A549 treated with RU486 at 1 μM for 4 hours (cell line): ENCODE data around the gene STOX1. TPM values are rescaled to one million over a fixed set of nuclear protein-coding genes. Genes with fewer than 3 reads are reported as not detected.

Source experiments
- total RNA-seq: library from RNA; stranded (reverse); fragments of 200-300 nt; extraction: Qiagen RNA extraction; gene quantifications from 5 replicates; pipeline ENCODE4 v1.2.3, GENCODE V29; 2022; ENCODE audit warnings: low read depth

The STOX1 gene, protein sequence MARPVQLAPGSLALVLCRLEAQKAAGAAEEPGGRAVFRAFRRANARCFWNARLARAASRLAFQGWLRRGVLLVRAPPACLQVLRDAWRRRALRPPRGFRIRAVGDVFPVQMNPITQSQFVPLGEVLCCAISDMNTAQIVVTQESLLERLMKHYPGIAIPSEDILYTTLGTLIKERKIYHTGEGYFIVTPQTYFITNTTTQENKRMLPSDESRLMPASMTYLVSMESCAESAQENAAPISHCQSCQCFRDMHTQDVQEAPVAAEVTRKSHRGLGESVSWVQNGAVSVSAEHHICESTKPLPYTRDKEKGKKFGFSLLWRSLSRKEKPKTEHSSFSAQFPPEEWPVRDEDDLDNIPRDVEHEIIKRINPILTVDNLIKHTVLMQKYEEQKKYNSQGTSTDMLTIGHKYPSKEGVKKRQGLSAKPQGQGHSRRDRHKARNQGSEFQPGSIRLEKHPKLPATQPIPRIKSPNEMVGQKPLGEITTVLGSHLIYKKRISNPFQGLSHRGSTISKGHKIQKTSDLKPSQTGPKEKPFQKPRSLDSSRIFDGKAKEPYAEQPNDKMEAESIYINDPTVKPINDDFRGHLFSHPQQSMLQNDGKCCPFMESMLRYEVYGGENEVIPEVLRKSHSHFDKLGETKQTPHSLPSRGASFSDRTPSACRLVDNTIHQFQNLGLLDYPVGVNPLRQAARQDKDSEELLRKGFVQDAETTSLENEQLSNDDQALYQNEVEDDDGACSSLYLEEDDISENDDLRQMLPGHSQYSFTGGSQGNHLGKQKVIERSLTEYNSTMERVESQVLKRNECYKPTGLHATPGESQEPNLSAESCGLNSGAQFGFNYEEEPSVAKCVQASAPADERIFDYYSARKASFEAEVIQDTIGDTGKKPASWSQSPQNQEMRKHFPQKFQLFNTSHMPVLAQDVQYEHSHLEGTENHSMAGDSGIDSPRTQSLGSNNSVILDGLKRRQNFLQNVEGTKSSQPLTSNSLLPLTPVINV
- total RNA-seq, result 0.60 to 0.90 TPM (median 0.81 TPM) in 5 replicates

DNA sequence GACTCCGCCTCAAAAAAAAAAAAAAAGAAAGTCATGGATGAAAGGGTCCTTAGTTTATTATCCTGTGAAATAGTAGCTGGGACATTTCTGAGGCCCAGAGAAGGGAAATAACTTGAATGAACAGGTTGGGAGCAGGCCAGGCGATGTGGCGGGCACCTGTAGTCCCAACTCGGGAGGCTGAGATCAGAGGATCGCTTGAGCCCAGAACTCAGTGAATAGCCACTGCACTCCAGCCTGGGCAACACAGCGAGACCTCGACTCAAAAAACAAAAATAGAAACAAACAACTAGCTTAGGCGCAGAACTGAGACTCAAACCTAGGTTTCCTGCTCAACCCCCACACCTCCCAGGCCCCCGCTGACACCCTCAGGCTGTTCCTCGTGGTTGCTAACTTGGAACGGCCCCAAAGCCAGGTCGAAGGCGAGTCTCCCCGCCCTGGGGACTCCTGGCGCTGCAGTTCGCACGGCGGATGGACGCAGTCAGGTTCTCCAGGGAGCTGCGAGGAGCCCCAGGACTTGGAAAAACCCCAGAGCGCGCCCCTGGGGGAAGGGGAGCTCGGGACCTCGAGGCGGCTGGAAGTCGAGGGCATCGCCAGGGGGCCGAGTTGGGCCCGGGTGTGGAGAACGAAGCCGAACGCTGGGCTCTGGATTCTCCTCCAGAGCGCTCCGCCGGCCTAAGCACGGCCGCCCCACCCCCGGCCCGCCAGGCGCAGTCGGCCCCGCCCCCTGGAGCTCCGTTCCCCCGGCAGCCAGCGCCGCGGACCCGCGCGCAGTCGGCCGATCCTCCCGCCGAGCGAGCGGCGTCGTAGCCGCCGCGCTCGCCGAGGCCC is at the start of gene STOX1:
STOX1 (plus strand) TSS at position 768 of the 828 bp plus-strand sequence. CDS start 93 bp downstream, outside the sequence.

DNA sequence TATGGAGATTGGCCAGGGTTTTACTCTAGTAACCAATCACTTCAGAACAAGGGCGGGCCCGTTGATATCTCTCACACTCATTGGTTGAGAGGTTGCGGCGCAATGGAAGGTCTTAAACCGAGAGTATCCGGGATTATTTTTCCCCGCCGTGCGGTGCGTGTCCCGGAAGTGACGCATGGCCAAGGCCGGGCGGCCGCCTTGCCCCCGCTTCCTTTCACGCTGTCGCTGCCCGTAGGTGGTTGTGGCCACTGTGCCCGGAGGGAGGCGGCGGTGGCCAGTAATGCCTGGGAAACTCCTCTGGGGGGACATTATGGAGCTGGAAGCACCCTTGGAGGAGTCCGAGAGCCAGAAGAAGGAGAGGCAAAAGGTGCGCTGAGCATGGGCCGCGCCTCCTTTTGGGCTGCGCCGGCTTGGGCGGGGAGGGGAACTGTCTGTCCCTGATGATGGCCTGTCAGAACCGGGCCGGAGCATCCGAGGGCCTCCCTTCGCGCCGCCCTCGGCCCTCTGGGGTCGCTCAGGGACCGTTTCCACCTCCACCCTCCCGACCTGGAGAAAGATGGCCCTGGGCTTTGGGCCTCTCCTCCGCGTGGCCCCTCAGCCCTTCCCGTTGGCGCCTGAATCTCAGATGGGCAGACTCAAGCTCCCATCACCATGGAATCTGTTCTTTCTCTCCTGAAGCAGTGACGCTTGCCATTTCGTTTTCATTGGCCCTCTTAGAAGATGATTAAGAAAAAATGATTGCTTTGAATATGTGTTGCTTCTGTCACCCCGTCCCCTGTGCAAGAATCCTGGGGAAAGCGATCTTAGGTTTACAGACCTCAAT is 74.0 kb downstream of the STOX1 start, which contains the start of gene DDX50:
DDX50 (plus strand) TSS at position 211 of the 823 bp plus-strand sequence; CDS start at position 281, 70 bp downstream.

Other genes starting within 250 kb of the STOX1 start
- 56.3 to 82.1 TPM (median 68.2 TPM) in 5 replicates for gene CCAR1, start 106.3 kb upstream of the STOX1 start, total RNA-seq
- 26.9 to 41.1 TPM (median 34.9 TPM) in 5 replicates for gene DDX50, start 73.8 kb downstream of the STOX1 start, total RNA-seq
- 83.9 to 180 TPM (median 138 TPM) in 5 replicates for gene DDX21, start 128.6 kb downstream of the STOX1 start, total RNA-seq
- gene KIFBP, start 161.3 kb downstream of the STOX1 start, total RNA-seq, result 29.5 to 41.0 TPM (median 37.9 TPM) in 5 replicates